Stimulated activated naive CD4-positive, alpha-beta T cell (primary cell): ENCODE measurements around the gene APOA4.

Experiments
- DNase-seq, 6 experiments: peaks; one replicate each; lab custom pipeline; 2025; lab: John Stamatoyannopoulos, UW

The APOA4 gene

GRCh38 chr11:116830184-116830912 lies 7.2 kb upstream of the APOA4 start:
- no peak for DNase-seq

DNA sequence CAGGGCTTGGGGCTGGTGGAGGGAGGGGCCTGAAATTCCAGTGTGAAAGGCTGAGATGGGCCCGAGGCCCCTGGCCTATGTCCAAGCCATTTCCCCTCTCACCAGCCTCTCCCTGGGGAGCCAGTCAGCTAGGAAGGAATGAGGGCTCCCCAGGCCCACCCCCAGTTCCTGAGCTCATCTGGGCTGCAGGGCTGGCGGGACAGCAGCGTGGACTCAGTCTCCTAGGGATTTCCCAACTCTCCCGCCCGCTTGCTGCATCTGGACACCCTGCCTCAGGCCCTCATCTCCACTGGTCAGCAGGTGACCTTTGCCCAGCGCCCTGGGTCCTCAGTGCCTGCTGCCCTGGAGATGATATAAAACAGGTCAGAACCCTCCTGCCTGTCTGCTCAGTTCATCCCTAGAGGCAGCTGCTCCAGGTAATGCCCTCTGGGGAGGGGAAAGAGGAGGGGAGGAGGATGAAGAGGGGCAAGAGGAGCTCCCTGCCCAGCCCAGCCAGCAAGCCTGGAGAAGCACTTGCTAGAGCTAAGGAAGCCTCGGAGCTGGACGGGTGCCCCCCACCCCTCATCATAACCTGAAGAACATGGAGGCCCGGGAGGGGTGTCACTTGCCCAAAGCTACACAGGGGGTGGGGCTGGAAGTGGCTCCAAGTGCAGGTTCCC lies 6.5 kb upstream of the APOA4 start, which contains the start of gene APOC3:
Gene APOC3, plus strand, starts transcription at position 383 of the 659 bp plus-strand sequence. CDS start 676 bp downstream, outside the sequence.
- no peak for DNase-seq

DNA sequence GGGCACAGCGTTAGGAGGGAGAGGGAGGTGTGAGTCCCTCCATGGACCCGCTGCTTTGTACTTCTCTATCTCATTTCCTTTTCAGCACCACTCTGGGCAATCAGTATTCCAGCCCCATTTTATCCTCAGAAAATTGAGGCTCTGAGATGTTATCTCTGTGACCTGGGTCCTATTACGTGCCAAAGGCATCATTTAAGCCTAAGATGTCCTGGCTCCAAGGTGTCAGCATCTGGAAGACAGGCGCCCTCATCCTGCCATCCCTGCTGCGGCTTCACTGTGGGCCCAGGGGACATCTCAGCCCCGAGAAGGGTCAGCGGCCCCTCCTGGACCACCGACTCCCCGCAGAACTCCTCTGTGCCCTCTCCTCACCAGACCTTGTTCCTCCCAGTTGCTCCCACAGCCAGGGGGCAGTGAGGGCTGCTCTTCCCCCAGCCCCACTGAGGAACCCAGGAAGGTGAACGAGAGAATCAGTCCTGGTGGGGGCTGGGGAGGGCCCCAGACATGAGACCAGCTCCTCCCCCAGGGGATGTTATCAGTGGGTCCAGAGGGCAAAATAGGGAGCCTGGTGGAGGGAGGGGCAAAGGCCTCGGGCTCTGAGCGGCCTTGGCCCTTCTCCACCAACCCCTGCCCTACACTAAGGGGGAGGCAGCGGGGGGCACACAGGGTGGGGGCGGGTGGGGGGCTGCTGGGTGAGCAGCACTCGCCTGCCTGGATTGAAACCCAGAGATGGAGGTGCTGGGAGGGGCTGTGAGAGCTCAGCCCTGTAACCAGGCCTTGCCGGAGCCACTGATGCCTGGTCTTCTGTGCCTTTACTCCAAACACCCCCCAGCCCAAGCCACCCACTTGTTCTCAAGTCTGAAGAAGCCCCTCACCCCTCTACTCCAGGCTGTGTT lies 5.8 kb upstream of the APOA4 start:
- no peak for DNase-seq

- DNase-seq: no peak
Observed at GRCh38 chr11:116827461-116827860, 4.4 kb upstream of the APOA4 start.

DNA sequence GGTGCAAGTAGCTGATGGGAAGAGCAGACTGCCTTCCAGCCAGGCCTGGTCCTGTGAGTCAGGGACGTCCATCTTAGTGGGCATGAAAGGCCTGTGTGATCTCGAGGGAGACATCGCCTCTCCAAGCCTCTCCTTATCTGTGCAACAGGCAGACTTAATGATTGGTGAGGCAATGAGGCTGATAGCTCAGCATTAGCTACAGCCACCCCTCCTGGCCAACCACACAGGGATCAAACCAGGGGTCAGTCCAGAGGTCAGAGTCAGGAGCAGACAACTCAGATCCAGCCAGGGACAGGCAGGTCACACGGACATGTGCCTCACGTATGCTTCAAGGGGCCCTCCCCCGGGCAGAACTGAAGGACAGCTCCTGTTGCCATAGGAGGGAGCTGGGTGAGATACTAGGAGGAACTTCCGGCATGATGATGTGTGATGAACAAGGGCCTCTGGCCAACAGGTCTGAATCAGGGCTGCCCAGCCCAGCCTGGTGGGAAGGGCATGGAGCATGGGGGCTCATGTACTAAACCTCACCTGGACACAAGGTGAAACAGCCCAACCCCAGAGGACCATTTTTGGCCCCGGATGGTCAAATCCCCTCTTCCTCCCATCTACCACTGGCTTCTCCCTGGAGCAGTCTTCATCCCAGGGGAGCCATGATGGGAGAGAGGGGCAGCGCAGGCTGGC lies 3.8 kb upstream of the APOA4 start:
- no peak for DNase-seq

DNA sequence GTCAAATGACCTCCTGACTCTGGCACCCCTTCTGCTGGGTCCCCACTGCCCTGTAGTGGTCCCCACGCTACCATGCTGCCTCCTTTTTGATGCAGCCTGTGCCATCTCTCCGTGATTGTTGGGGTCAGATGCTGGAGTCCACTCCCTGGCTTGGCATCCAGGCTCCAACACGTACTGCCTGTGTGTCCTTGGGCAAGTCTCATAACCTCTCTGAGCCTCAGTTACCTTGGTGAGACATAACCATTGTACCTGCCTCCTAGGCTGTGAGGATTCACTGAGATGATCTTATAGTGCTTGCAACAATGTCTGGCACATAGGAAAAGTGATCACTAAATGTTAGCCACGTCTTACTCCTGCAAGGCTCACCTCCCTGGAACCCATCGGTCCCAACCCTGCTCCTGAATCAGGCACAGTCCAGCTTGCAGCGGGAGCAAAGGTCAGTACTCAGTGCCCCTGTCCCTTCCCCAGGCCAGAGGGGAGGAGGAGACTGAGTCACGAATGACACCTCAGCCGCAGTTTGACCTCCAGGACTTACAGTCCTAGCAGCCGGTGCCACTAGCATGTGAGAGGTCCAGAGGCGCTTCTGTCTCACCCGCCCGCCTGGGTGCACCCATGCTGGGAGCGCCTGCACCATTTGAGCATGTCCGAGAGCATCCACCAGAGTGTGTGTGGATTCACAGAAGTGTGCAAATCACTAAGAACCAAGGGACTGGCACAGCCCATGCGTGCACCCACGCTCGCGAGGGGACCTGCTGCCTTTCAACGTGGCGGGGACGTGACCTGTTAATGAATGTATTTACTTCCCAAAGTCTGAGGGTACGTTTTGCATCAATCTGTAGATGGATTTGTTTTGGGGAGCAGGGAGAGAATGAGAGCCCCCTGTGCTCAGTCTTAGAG lies 3.0 kb upstream of the APOA4 start:
- no peak for DNase-seq

DNA sequence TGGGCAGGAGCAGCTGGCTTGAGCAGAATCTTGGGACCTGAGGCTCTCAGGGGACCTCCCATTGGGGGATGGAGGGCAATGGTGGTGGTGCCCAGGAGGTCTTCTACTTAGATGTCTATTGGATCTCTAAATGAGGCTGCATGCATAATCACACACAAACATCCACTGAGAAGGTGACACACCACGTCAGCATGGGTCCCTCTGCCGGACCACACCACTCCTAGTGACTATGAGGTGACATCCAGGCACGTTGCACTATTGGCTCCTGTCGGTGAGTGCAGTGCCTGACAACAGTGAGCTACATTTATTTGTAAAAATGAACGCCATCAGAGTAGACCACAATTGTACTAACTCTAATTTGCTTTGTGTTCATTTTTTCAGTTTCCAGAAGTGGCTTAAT lies 2.3 kb upstream of the APOA4 start:
- no peak for DNase-seq

DNA sequence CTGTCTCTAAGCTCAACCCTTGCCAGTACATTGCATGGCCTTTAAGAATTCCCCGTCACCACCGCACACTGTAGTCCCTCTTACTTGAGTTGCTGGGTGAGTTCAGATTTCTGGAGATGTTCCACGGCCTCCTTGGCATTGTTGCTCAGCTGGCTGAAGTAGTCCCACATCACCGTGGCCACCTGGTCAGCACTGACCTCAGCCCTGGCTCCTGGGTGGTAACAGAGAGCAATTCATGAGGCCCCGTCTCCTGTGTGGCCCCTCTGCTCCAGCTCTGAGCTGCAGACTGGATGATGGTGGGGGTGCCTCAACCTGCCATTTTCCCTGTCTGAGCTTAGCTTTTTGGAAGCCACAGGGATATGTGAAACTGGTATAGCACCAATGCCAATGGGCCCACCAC lies 529 bp downstream of the APOA4 start:
- no peak for DNase-seq

- no peak for DNase-seq
Observed at GRCh38 chr11:116821050-116821918, 1.8 kb downstream of the APOA4 start.

- DNase-seq: no peak
Observed at GRCh38 chr11:116819049-116819448, 4.1 kb downstream of the APOA4 start.

GRCh38 chr11:116814502-116814901 lies 8.6 kb downstream of the APOA4 start:
- DNase-seq: no peak

GRCh38 chr11:116813781-116814471 lies 9.2 kb downstream of the APOA4 start:
- no peak for DNase-seq

DNA sequence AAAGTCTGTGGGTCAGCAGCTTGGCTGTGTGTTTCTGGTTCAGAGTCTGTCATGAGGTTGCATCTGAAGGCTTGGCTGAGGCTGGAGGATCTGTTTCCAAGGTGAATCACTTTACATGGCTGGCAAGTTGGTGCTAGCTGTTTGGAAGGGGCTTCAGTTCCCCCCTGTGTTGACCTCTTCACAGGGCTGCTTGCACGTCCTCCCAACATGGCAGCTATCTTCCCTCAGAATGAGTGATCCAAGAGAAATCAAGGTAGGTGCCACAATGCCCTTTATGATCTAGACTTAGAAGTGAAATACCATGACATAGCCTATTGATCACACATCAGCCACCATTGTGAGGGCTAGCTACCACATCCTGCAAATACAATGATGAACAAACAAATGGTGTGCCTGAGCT lies 9.9 kb downstream of the APOA4 start:
- no peak for DNase-seq

DNA sequence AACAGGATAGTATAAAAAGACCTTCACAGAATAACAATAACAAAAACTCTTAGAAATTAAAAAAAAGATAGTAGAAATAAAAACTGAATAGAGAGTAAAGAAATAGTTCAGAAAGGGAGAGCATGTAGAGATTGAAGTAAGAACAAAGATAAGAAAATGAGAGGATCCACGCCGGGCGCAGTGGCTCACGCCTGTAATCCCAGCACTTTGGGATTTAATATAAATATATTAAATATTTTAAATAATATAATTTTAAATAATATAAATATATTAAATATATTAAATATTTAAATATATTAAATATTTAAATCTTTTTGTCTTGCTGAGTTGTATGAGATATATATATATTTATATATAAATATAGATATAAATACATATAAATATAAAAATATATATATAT lies 11.0 kb downstream of the APOA4 start:
- no peak for DNase-seq

DNA sequence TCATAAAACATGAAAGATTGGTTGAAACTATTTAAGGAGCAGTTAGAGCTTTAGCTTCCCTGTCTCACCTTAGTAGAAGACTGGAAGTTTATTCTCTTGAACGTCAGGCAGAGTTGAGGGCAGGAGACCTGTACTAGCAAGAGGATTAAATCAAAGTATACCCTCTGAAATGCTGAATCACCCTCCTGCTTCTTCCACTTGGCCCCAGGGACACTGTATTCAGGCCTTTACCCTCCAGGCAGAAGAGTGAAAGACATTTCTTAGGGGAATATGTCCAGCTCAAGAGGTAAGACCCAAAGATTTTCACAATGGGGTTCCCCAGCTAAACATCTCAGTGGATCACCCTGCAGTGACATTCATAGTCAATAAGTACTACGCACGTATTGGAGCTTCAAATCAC lies 11.9 kb downstream of the APOA4 start:
- DNase-seq: no peak

DNA sequence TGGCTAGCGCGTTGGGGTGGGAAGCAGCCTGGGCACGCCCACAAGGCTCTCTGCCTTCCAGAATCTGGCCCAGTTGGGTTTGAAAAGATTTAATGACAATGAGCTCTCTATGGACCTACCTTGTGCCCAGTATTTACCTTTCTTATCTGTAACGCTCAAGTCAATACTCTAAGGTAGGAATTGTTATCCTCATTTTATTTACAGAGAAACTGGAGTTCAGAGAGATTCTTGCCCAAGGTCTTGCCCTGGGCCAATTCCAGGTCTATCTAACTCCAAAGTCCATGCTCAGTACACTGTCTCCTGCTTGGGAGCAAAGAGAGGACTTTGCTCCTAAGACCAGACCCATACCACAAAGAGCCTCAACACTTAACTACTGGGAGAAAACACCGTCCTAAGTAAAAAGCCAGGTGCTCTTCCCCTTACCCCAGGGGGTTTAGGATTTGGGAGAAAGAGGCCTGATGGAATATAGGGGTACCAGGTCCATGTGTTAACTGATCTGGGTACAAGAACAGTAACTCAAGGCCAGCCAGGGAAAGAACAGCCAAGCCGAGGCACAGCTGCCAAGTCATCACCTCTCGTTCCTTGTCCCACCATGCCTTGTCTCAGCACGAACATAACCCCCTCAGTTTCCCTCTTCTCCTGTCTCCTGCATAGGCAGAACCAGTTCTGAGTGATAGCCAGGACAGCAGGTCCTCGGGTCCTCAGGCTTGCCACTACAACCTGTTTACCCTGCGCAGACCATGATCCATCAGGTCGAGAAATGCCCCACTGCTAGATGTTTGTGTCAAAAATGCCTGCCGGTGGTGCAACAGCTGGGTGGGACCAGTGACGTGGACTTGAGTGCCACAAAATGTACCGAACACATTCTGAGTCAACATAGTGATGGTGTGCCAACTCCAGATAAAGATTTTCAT lies 14.6 kb downstream of the APOA4 start:
- no peak for DNase-seq

DNA sequence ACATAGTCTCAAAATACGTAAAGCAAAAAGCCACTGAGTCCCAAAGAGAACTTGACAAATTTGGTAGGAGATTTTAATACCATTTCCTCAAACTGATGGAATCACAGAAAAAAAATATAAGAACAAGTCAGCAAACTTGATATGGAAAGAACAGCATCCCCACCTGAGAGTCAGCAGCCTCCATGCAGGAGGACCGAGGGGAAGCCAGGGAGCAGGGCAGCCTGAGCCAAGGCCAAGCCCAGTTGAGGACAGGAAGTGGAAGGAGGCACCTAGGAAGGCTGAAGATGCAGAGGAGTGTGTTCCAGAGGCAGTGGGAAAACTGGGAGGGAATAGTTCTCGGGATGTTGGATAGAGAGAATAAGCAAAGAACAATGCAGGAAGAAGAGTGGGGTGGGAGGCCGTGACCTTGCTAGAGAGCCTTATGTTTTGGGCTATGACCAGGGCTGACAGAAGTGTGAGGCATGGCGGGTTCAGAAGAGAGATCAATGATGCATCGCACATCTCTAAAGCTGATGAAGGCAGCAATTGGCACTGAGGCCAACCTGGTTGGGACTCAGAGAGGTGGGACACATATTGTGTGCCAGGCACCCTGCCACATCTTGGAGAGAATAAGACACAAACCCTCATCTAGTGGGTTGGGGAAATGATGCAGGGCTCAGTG lies 15.4 kb downstream of the APOA4 start:
- DNase-seq: no peak

DNA sequence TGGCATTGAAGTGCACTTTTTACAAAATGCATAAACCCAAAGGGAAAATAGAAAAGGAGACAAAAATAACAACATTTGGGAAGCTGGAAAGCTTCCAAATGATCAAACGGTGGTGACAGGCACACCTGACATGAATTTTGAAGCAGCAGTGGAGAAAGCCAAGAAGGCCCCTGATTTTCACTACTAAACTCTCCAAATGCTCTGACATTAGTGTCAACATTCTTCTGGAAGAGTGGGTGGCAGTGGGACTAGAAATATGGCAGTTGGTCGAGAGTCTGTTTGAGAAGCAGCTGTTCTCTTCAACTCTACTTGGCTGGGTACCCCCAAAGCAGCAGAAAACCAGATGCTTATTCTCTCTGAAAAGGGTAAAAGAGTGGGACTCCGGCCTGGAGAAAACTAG lies 19.1 kb downstream of the APOA4 start:
- DNase-seq: no peak
